ES-I3 (cell line): ENCODE data around the gene TCF7L1.
"Not testable (repeated sequence)": the region's sequence is repeated elsewhere in the genome, so short reads cannot be mapped to it uniquely, and the experiment has no call there.

Source experiments
- H3K36me3 ChIP-seq: 2 replicates; pipeline ENCODE4 v1.6.1; 2013; ENCODE audit warnings: mild to moderate bottlenecking, low read length, control low read depth, moderate library complexity; ENCODE audit not compliant: insufficient read depth
- H3K4me1 ChIP-seq: 2 replicates; pipeline ENCODE4 v1.6.1; 2013; ENCODE audit warnings: mild to moderate bottlenecking, control low read depth, low read length; ENCODE audit not compliant: insufficient read depth
- H3K9ac ChIP-seq: 2 replicates; pipeline ENCODE4 v1.6.1; 2013; ENCODE audit warnings: low read depth, mild to moderate bottlenecking, low read length, moderate library complexity
- H3K9me3 ChIP-seq: 2 replicates; pipeline ENCODE4 v1.6.1; 2013; ENCODE audit warnings: mild to moderate bottlenecking, low read length, moderate library complexity; ENCODE audit not compliant: control insufficient read depth, insufficient read depth

The TCF7L1 gene

DNA sequence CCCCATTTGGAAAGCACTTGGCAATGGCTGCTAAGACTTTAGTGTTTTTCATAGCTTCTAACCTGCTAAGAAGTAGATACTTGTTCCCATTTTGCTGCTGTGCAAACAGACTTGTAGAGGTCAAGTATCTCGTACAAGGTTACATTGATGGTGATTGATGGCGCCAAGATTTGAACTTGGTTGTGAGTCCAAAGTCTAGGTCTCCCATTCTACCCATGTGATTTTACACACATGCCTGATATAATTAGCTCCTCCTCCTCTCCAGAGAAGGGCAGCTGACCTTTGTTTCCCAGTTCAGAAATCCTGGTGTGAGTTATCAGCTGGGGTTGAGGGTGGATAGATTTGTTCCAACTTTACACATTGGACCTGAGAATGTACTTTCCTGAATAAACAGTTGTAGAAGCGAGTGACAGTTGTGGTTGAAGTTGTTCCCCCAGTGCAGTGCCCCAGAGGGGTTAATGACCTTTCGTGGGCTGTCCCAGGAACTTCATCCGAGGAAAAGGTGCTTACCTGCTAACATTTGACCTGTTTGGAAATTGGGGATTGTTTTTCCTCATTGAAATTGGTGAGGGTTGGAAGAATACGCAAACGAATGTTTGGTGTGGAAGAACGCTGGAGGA is 10.4 kb downstream of the TCF7L1 start:
- no peaks in the 10 kb centered on the region for H3K9me3 ChIP-seq
- no peak overlapping the region for H3K9ac ChIP-seq
- H3K4me1 ChIP-seq: peaks cover 8% of the 10 kb centered on the region
- H3K36me3 ChIP-seq: peaks cover 3% of the 10 kb centered on the region; the same call in 1 of the 2 replicates

GRCh38 chr2:85145116-85145820 is 12.1 kb downstream of the TCF7L1 start:
- H3K9ac ChIP-seq: no peak overlapping the region
- H3K36me3 ChIP-seq: peaks cover 3% of the 10 kb centered on the region; the same call in 1 of the 2 replicates
- peaks cover 8% of the 10 kb centered on the region for H3K4me1 ChIP-seq
- H3K9me3 ChIP-seq: no peaks in the 10 kb centered on the region

- Histone ChIP-seq H3K9ac (no peak overlapping the region), H3K9me3 (no peaks in the 10 kb centered on the region), H3K4me1 (peaks cover 4% of the 10 kb centered on the region), H3K36me3 (no peaks in the 10 kb centered on the region)
Observed at GRCh38 chr2:85148190-85148589, 15.0 kb downstream of the TCF7L1 start.

DNA sequence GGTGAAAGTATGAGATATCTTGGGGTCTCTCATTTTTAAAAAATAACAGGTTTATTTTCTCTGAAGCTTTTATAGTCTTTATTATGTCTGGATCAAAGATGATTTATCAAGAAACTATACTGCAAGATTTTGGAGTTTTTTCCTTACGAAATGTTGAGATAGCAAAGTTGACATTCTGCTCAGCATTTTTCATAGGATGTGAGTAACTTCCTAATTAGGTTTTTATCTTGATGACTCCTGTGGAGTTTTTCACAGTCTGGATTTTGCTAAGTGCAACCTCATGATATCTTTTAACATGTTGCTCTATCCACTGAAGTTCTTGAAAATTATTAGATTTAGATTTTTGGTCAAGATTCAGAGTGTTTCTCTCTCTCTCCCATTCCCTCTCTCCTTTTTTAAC is 17.8 kb downstream of the TCF7L1 start:
- Histone ChIP-seq H3K4me1 (peaks cover 8% of the 10 kb centered on the region), H3K9me3 (no peaks in the 10 kb centered on the region), H3K36me3 (no peaks in the 10 kb centered on the region), H3K9ac (no peak overlapping the region)

GRCh38 chr2:85152895-85153294 is 19.7 kb downstream of the TCF7L1 start:
- Histone ChIP-seq H3K36me3 (no peaks in the 10 kb centered on the region), H3K4me1 (peaks cover 8% of the 10 kb centered on the region), H3K9ac (no peak overlapping the region), H3K9me3 (no peaks in the 10 kb centered on the region)

- Histone ChIP-seq H3K9ac (no peak overlapping the region), H3K9me3 (no peaks in the 10 kb centered on the region), H3K4me1 (peaks cover 14% of the 10 kb centered on the region), H3K36me3 (no peaks in the 10 kb centered on the region)
Observed at GRCh38 chr2:85154048-85154753, 21.0 kb downstream of the TCF7L1 start.

GRCh38 chr2:85155082-85155481 is 21.9 kb downstream of the TCF7L1 start:
- H3K9ac ChIP-seq, H3K9me3 ChIP-seq, H3K36me3 ChIP-seq: not testable (repeated sequence)
- H3K4me1 ChIP-seq: peaks cover 14% of the 10 kb centered on the region

- Histone ChIP-seq H3K36me3 (no peaks in the 10 kb centered on the region), H3K9me3 (no peaks in the 10 kb centered on the region), H3K9ac (no peak overlapping the region), H3K4me1 (peaks cover 16% of the 10 kb centered on the region)
Observed at GRCh38 chr2:85156153-85156552, 23.0 kb downstream of the TCF7L1 start.

DNA sequence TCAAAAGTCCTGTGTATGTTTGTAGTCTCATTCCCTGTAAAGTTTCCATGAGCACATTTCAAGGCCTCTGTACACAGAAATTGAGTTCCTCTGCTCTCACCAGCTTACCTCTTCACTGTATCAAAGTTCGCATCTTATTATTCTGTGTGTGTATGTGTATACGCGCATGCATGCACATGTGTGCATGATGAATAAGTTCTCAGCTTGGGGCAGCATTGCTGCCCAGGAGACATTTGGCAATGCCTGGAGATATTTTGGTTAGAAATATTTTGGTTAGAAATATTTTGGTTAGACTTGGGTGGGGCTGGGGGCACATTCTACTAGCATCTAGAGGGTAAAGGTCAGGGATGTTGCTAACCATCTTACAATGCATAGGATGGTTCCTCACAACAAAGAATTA is 23.4 kb downstream of the TCF7L1 start:
- Histone ChIP-seq H3K4me1 (peaks cover 20% of the 10 kb centered on the region), H3K36me3 (no peaks in the 10 kb centered on the region), H3K9ac (no peak overlapping the region), H3K9me3 (no peaks in the 10 kb centered on the region)

GRCh38 chr2:85157345-85157744 is 24.2 kb downstream of the TCF7L1 start:
- no peaks in the 10 kb centered on the region for H3K9me3 ChIP-seq
- H3K4me1 ChIP-seq: peaks cover 20% of the 10 kb centered on the region
- no peak overlapping the region for H3K9ac ChIP-seq
- H3K36me3 ChIP-seq: no peaks in the 10 kb centered on the region

GRCh38 chr2:85158559-85159273 is 25.5 kb downstream of the TCF7L1 start:
- Histone ChIP-seq H3K9me3 (no peaks in the 10 kb centered on the region), H3K9ac (no peak overlapping the region), H3K36me3 (no peaks in the 10 kb centered on the region), H3K4me1 (peaks cover 25% of the 10 kb centered on the region)

DNA sequence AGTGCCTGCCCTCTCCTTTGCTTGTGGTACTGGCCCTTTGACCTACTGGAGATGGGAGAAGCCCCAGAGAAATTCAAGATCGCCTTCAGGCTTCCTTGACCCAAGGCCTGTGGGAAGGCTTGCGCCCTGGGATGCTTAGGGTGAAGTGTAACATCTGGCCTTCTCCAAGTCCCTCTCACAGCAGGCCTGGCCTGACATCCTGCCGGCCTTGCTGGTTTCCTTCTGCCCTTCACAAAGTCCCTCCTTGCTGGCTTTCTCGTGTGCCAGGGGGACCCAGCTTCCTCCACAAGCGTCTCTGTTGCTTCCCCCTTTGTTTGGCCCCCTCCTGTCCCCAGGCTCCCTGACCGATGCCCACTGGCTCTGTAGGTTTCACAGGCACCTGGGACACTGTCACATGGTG is 26.4 kb downstream of the TCF7L1 start:
- Histone ChIP-seq H3K4me1 (peaks cover 21% of the 10 kb centered on the region; the same call in 1 of the 2 replicates), H3K9ac (no peak overlapping the region), H3K9me3 (no peaks in the 10 kb centered on the region), H3K36me3 (no peaks in the 10 kb centered on the region)

DNA sequence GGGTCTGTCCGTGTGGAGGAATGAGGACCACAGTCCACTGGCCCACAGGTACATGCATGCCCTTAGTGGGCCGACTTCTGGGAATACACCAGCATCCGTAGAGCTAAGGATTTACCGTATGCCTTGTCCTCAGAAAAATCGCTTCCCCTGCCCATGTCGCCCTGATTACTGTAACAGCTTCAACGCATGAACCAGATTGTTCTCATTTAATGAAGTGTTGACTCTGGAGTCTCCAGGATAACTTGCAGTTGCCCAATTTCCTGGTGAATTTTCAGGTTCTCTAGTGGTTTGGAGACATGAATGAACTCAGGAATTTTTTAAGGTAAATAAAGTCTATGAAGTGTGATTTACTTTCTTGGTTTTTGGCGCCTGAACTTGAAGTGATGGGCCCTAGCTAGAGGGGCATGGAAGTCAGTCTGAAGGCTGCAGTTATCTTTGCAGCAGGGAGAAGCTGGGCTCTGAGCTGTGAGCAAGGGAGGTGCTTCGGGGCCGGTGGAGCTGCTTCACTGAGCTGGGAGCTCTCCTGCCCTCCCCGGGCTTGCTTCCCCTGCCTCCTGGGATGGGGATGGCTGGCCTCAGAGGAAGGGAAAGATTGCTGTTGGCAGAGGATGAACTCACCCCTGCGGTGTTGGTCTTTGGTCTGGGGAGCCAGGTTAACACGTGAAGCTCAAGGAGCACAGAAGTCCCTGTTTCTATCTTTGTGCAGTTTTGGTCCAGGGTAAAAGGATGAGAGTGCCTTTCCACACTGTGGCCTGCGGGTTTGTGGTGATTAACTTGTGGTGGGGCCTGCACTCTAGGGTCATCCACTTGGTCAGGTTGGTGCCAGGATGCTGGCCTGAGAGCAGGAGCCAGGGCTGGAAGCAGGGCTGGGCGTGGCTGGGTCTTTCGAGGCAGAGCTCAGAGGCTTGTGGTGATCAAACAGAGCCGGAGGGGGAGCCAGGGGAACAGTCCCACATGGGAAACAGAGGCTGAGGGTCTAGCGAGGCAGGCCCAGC is 28.1 kb downstream of the TCF7L1 start:
- H3K36me3 ChIP-seq: no peaks in the 10 kb centered on the region
- H3K4me1 ChIP-seq: peaks cover 24% of the 10 kb centered on the region
- no peak overlapping the region for H3K9ac ChIP-seq
- no peaks in the 10 kb centered on the region for H3K9me3 ChIP-seq
